ENCODE results near the gene UMODL1. TPM values are rescaled to one million over a fixed set of nuclear protein-coding genes. Genes with fewer than 3 reads are reported as not detected.

UMODL1 gene
- total and polyA plus RNA-seq, 10 of the 15 experiments (the other 5 are each of a cell fraction or from before 2014, with no cell fraction given), result 0.01 to 0.11 (median 0.03) TPM; not detected in 5

DNA sequence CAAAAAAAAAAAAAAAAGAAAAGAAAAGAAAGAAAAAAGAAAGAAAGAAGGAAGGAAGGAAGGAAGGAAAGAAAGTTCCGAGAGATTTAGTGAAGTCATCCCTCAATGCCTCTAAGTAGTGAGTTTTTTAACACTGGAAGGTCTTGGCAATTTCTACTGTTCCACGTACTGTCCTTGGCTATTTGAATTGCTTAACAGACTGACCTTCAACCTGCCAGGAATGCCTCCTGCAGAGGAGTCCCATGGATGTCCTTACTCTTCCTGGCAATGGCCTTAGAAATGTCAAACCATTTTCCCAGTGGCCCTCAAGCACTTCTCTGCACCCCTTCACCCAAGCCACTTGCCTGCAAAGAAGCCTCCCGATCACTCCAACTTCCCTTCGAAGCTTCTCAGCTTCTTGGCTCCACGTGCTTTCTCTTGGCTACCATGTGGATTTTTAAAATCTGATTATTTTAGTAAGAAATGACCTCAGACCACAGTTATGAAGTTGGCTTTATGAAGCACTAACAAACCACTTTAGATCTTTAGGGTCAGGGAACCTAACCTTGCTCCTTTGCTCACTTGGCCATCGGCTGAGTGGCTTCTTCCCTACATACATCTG, 104.1 kb downstream of the UMODL1 start:
- H3K27ac ChIP-seq (ENCODE audit: control insufficient read depth, insufficient read depth), result no peak overlapping the region
- DNase-seq (ENCODE audit: low read depth, low spot score), result no peak
- H3K4me1 ChIP-seq (ENCODE audit: control insufficient read depth, insufficient read depth, low read length), result no peaks in the 10 kb centered on the region
- FAIRE-seq, result no peak
- no peaks in the 10 kb centered on the region; the same call in 2 of the 3 replicates for H3K9me3 ChIP-seq (replicated peaks; ENCODE audit: control insufficient read depth, insufficient read depth, low read length)
- in situ Hi-C loops (cut with MboI) (loop anchor here (5.0 kb wide), 1 partner anchor 48 kb away; no protein-coding TSS in a partner anchor), intact Hi-C loops (cut with micrococcal nuclease; ENCODE audit: unreplicated experiment) (no loop called here)
- no peaks in the 10 kb centered on the region for H3K79me2 ChIP-seq (ENCODE audit: control insufficient read depth, insufficient read depth, low read length)
- no peak overlapping the region for H3K4me3 ChIP-seq
- ChIA-PET RAD21 (ENCODE audit: unreplicated experiment) (interaction anchor here (0.7 to 2.1 kb wide), 3 partner anchors 11 to 83 kb away, joined by 3 to 7 read pairs (median 6); no protein-coding TSS in a partner anchor), POLR2A (no interaction called here), CTCF (interaction anchor here (0.7 kb wide), 1 partner anchor 7 kb away, joined by 3 read pairs; no protein-coding TSS in a partner anchor), SMC1A (ENCODE audit: uncharacterized antibody, unreplicated experiment) (no interaction called here)
- H3K4me2 ChIP-seq (ENCODE audit: control insufficient read depth, insufficient read depth), result no peak overlapping the region
- no peak for TF ChIP-seq PML (IDR thresholded peaks at IDR 0.05; ENCODE audit: low read length)
- TF ChIP-seq NFXL1 (IDR thresholded peaks at IDR 0.05; ENCODE audit: borderline replicate concordance), result no peak
- ATAC-seq, result no peak
- H4K20me1 ChIP-seq (ENCODE audit: control insufficient read depth, insufficient read depth), result no peaks in the 10 kb centered on the region
- H3K9ac ChIP-seq (ENCODE audit: control insufficient read depth, insufficient read depth, low read length), result no peak overlapping the region
- H3K27me3 ChIP-seq (replicated peaks in 1 of 2; ENCODE audit: control insufficient read depth in 2 of 2, insufficient read depth in 2 of 2, low read length in 1 of 2), result no peaks in the 10 kb centered on the region
- no peaks in the 10 kb centered on the region for H3K36me3 ChIP-seq (ENCODE audit: control insufficient read depth in 2 of 2, insufficient read depth in 2 of 2, low read length in 1 of 2)
- no TSS peak for BruUV-seq (replicated peaks)
- H2AFZ ChIP-seq (ENCODE audit: control insufficient read depth, low read depth, low read length), result no peak overlapping the region
- WGBS (ENCODE audit: insufficient coverage, insufficient replicate concordance, low lambda C conversion rate, missing lambda C conversion rate), result 71% methylated on average over 6 of the region's 6 CpGs

DNA sequence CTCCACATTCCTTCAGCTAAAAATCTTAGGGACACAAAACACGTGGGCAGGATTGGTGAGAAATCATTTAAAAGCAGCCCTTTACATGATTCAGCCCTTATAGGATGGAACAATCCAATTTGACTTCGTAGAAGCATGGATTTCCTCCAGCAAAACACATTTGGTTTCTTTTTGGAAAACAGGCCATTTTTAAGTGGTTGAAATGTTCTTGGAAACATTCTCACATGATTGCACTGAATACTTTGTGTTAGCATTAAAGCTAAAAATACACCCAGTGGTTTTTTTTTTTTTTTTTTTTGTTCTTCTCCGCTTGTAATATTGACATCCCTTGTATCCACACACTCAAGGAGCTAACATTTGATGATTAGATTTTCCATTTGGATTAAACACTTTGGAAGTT, 105.7 kb downstream of the UMODL1 start:
- Histone ChIP-seq H3K9ac (ENCODE audit: control insufficient read depth, insufficient read depth, low read length) (no peak overlapping the region), H4K20me1 (ENCODE audit: control insufficient read depth, insufficient read depth) (no peaks in the 10 kb centered on the region), H3K36me3 (ENCODE audit: control insufficient read depth in 2 of 2, insufficient read depth in 2 of 2, low read length in 1 of 2) (no peaks in the 10 kb centered on the region), H3K9me3 (replicated peaks; ENCODE audit: control insufficient read depth, insufficient read depth, low read length) (no peaks in the 10 kb centered on the region; the same call in 2 of the 3 replicates), H3K4me3 (no peak overlapping the region), H3K27me3 (replicated peaks in 1 of 2; ENCODE audit: control insufficient read depth in 2 of 2, insufficient read depth in 2 of 2, low read length in 1 of 2) (no peaks in the 10 kb centered on the region), H2AFZ (ENCODE audit: control insufficient read depth, low read depth, low read length) (no peak overlapping the region), H3K27ac (ENCODE audit: control insufficient read depth, insufficient read depth) (no peak overlapping the region), H3K4me2 (ENCODE audit: control insufficient read depth, insufficient read depth) (no peak overlapping the region), H3K79me2 (ENCODE audit: control insufficient read depth, insufficient read depth, low read length) (no peaks in the 10 kb centered on the region), H3K4me1 (ENCODE audit: control insufficient read depth, insufficient read depth, low read length) (no peaks in the 10 kb centered on the region)
- RAD21 ChIA-PET (ENCODE audit: unreplicated experiment), result interaction anchor here (0.7 kb wide), 1 partner anchor 34 kb away, joined by 3 read pairs; no protein-coding TSS in a partner anchor
- CTCF ChIA-PET, result interaction anchor here (0.6 to 1.5 kb wide), 3 partner anchors 10 to 389 kb away, joined by 3 to 4 read pairs (median 4); no protein-coding TSS in a partner anchor
- in situ Hi-C loops (cut with MboI), result loop anchor here (5.0 kb wide), 1 partner anchor 50 kb away; no protein-coding TSS in a partner anchor
- FAIRE-seq (no peak), ATAC-seq (no peak), DNase-seq (ENCODE audit: low read depth, low spot score) (no peak)
- POLR2A ChIA-PET, result no interaction called here
- TF ChIP-seq PAX5 (IDR thresholded peaks at IDR 0.05; ENCODE audit: borderline replicate concordance, low read depth, low read length), result no peak
- no peak for TF ChIP-seq PAX8 (IDR thresholded peaks at IDR 0.05)
- TF ChIP-seq BHLHE40 (IDR thresholded peaks at IDR 0.05; ENCODE audit: borderline replicate concordance in 1 of 2, low read depth in 2 of 2, low read length in 1 of 2), result no peak
- TF ChIP-seq, protein P1, sequence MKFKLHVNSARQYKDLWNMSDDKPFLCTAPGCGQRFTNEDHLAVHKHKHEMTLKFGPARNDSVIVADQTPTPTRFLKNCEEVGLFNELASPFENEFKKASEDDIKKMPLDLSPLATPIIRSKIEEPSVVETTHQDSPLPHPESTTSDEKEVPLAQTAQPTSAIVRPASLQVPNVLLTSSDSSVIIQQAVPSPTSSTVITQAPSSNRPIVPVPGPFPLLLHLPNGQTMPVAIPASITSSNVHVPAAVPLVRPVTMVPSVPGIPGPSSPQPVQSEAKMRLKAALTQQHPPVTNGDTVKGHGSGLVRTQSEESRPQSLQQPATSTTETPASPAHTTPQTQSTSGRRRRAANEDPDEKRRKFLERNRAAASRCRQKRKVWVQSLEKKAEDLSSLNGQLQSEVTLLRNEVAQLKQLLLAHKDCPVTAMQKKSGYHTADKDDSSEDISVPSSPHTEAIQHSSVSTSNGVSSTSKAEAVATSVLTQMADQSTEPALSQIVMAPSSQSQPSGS (IDR thresholded peaks at IDR 0.05; ENCODE audit: low read length), result no peak
- TF ChIP-seq, protein P2, sequence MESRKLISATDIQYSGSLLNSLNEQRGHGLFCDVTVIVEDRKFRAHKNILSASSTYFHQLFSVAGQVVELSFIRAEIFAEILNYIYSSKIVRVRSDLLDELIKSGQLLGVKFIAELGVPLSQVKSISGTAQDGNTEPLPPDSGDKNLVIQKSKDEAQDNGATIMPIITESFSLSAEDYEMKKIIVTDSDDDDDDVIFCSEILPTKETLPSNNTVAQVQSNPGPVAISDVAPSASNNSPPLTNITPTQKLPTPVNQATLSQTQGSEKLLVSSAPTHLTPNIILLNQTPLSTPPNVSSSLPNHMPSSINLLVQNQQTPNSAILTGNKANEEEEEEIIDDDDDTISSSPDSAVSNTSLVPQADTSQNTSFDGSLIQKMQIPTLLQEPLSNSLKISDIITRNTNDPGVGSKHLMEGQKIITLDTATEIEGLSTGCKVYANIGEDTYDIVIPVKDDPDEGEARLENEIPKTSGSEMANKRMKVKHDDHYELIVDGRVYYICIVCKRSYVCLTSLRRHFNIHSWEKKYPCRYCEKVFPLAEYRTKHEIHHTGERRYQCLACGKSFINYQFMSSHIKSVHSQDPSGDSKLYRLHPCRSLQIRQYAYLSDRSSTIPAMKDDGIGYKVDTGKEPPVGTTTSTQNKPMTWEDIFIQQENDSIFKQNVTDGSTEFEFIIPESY (IDR thresholded peaks at IDR 0.05), result no peak
- no peak for TF ChIP-seq TCF12 (IDR thresholded peaks at IDR 0.05; ENCODE audit: low read depth, low read length)
- no peak for TF ChIP-seq ATF7 (IDR thresholded peaks at IDR 0.05; ENCODE audit: low read depth)
- 8% methylated on average over 3 of the region's 3 CpGs for WGBS (ENCODE audit: insufficient coverage, insufficient replicate concordance, low lambda C conversion rate, missing lambda C conversion rate)
- no TSS peak for BruUV-seq (replicated peaks)
- SMC1A ChIA-PET (ENCODE audit: uncharacterized antibody, unreplicated experiment), result interaction anchor here (1.3 to 1.8 kb wide), 4 partner anchors 11 to 82 kb away, joined by 5 to 7 read pairs (median 5); no protein-coding TSS in a partner anchor
- intact Hi-C loops (cut with micrococcal nuclease; ENCODE audit: unreplicated experiment), result no loop called here

All from GM12878 (cell line).